NB4 (cell line): Measurements from ENCODE around the gene GPRIN1.

Experiments used
- MYC ChIP-seq: IDR thresholded peaks from 2 replicates; pipeline ENCODE4 v1.6.1; 2011; ENCODE audit warnings: low read depth, low read length
- POLR2A ChIP-seq: IDR thresholded peaks from 2 replicates; pipeline ENCODE4 v1.6.1; 2011; ENCODE audit warnings: mild to moderate bottlenecking; ENCODE audit not compliant: insufficient read length; ENCODE audit errors: extremely low read depth
- TF ChIP-seq, protein P1 (sequence below): IDR thresholded peaks from one replicate; pipeline ENCODE4 v1.5.1; 2012; ENCODE audit warnings: low read depth, low read length

GRCh38 chr5:176619203-176619568 lies 9.2 kb upstream of the GPRIN1 start:
- TF ChIP-seq, protein P1, sequence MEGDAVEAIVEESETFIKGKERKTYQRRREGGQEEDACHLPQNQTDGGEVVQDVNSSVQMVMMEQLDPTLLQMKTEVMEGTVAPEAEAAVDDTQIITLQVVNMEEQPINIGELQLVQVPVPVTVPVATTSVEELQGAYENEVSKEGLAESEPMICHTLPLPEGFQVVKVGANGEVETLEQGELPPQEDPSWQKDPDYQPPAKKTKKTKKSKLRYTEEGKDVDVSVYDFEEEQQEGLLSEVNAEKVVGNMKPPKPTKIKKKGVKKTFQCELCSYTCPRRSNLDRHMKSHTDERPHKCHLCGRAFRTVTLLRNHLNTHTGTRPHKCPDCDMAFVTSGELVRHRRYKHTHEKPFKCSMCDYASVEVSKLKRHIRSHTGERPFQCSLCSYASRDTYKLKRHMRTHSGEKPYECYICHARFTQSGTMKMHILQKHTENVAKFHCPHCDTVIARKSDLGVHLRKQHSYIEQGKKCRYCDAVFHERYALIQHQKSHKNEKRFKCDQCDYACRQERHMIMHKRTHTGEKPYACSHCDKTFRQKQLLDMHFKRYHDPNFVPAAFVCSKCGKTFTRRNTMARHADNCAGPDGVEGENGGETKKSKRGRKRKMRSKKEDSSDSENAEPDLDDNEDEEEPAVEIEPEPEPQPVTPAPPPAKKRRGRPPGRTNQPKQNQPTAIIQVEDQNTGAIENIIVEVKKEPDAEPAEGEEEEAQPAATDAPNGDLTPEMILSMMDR, result no peak
- TF ChIP-seq POLR2A, result no peak
- TF ChIP-seq MYC, result no peak
